Stimulated activated CD8-positive, alpha-beta memory T cell treated with anti-CD3 and anti-CD28 coated beads, Interleukin-12 subunit alpha, Interleukin-12 subunit beta, amount 100 ng/mL, for 24 hours (primary cell): ENCODE data around the gene FSTL1.

Experiments
- DNase-seq: peaks from one replicate; pipeline ENCODE4 v3.0.0-alpha.2; 2020; ENCODE audit errors: extremely low read depth

Gene FSTL1

GRCh38 chr3:120355486-120355885 is 95.3 kb downstream of the FSTL1 start:
- no peak for DNase-seq

DNA sequence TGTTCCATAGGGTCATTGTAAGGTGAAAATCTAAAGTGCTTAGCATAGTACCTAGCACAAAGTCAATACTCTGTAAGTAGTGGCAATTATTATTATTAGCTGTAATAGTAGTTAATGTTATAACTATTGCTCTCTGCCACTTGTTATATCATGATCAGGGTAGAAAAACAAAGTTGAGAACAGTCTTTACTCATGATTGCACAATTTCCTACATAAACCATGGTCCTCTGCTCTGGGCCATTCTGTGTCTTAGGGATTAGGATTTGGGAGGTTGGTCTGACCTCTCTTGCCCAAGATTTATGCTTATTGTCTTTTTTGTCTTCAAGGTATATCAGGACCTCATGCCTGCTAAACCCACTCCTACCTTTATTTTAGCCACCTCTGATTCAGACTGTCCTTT is 97.3 kb downstream of the FSTL1 start:
- no peak for DNase-seq

GRCh38 chr3:120352017-120352416 is 98.8 kb downstream of the FSTL1 start:
- DNase-seq = no peak

- DNase-seq = no peak
These were observed 100.3 kb downstream of the FSTL1 start for GRCh38 chr3:120350401-120350941.

GRCh38 chr3:120349855-120350125 is 101.0 kb downstream of the FSTL1 start:
- no peak for DNase-seq

DNA sequence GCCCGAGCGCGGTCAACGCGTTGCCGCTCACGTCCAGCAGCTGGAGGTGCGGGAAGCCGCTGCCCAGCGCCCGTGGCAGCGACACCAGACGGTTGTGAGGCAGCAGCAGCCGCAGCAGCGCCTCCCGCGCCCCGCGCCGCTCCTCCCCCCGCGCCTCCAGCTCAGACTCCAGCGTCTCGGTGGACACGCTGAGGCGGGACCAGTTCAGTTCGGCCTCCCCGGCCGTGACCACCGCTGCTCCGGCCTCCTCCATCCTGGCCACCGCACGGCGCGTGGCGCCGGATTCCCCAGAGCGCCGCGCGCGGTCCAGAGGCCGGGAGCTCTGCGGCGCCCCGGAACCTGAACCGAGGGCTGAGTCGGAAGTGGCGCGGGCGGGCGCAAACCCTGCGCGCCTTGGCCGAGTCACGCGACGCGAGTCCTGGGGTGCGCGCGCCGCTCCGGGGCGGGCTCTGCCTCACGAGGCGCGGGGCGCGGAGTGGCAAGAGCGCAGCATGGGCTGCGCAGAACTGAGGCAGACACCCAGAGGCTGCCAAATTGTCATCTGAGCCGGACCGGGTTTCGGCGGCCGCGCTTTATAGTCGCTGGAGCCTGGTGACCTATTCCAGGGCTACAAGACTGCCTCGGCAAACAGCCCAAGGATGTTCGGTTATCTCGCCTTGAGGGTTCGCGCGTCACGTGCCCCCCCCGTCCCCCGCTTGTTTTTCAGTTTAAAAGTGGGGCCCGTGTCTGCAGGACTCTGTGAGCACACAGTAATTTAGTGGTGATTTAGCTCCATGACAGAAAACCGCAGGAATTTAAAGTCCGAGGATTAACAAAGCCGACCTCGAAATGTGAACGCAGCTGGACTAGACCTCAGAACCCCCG is 101.6 kb downstream of the FSTL1 start, which contains the start of gene LRRC58:
Gene LRRC58, minus strand, starts transcription at position 364 of the 864 bp plus-strand sequence. Its CDS starts 111 bp downstream, at position 253.
- peak; percentile 71 for DNase-seq

DNA sequence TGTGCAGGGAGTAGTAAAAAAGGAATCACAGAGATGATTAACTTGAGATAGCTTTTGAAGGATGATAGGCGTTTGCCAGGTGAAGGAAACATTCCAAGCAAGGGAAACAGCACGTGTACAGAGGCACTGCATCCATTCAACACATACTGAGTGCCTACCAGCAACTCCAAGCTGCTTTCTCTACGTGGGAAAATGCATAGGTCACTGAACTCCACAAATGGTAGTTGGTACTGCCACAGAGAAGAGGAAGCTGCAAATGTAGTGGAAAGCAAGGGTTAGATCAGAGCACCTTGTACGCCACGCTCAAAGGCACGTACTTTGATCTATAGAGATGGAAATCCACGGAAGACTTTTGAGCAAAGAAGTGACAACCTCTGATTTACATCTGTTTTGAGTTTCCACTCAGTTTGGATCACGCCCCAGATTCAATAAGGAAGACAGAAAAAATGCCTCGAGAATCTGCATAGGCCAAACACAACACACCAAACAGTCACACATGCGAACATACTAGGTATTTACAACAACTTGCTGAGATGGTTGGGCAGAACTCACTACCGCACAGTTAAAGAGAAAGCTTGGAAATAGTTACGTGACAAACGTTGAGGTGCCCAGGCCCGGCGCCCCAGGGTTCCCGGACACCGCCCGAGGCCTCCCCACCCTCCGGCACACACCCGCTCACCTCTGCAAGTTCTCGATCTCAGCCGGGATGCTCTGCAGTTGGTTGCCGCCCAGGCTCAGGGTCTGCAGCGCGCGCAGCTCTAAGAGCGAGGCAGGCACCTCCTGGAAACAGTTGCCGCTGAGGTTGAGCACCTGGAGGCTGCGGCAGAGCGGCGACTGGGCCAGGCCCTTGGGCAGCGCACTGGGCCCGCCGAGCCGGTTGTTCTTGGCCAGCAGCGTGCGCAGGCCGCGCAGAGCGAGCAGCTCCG is 102.5 kb downstream of the FSTL1 start:
- no peak for DNase-seq

GRCh38 chr3:120344349-120344748 is 106.4 kb downstream of the FSTL1 start:
- DNase-seq = no peak
